M059J (cell line): ENCODE results near the gene SLC66A1. TPM values are rescaled to one million over a fixed set of nuclear protein-coding genes. Genes with fewer than 3 reads are reported as not detected.

Source experiments
- DNase-seq: peaks from one replicate; pipeline ENCODE4 v3.0.0-alpha.2; 2012; ENCODE audit warnings: low read depth
- total RNA-seq: library from RNA; depleted of rRNA; stranded (reverse); fragments of >200 nt; shearing (Covaris generic); gene quantifications from 2 replicates; pipeline ENCODE4 v1.2.3, GENCODE V29; 2014

SLC66A1 gene
- total RNA-seq, 1 experiment from 2014 or later: 26.3 TPM

DNA sequence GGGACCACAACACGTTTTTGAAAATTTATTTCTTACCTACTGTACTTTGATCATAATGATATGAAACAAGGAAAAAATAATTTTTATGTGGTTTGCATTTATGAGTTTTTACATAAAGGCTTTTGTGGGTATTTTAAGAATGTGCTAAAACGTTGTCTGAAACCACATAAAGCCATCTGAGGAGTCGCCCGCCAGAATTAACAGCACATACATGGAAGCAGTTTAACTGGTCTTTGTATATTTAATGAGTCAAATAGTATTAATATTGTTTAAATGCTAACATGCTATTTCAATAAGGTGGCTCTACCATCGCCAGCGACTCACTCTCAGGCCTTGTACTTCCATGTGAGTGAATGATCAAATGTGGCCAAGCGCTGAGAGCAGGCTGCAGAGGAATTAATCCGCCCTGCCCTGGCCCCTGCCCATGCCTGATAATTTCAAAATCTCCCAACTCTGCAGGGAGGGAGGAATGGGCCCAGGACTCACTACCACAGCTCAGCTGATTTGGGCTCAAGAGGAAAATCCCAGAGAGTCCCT, 49.6 kb downstream of the SLC66A1 start:
- no peak for DNase-seq

DNA sequence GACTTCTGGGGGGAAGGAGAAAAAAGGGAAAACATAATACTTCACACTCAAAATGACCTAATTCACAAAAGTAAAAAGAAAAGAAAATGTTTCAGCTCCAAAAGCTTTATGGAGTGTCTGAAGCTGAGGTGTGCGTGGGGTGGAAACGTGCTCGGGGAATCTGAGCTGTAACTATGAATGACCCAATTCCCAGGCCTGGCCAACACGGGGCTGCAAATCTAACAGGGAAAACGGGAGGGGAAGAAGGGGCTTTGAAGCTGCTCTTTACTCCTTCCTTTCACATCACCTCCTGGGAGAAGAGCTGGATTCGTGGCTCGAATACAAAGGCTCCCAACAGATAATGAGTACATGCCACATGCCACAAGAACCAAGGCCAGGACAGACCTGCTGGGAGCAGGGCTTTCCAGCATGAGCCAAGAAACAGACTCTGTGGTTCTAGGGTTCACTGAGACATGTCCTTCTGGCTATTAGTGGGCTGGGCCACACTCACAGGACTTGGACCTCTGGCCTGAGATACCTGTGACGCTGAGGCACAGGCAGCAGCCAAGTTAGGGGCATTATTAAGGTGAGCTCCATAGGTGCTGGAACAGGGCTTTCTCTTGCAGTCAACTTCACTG, 51.5 kb downstream of the SLC66A1 start:
- no peak for DNase-seq

DNA sequence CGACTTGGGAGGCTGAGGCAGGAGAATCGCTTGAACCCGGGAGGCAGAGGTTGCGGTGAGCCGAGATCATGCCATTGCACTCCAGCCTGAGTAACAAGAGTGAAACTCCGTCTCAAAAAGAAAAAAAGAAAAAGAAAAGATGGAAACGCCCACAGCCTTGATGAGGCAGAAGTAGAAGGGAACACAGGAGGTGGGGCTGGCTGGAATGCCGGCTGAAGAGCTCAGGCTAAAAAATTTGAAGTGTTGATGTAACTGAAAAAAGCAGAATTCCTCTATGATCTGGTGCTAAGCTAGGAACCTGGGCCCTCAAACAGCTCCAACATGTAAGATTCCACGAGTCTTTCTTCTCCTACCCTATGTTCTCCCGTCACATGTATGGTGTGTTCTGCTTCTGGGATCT, 53.6 kb downstream of the SLC66A1 start:
- DNase-seq: no peak

DNA sequence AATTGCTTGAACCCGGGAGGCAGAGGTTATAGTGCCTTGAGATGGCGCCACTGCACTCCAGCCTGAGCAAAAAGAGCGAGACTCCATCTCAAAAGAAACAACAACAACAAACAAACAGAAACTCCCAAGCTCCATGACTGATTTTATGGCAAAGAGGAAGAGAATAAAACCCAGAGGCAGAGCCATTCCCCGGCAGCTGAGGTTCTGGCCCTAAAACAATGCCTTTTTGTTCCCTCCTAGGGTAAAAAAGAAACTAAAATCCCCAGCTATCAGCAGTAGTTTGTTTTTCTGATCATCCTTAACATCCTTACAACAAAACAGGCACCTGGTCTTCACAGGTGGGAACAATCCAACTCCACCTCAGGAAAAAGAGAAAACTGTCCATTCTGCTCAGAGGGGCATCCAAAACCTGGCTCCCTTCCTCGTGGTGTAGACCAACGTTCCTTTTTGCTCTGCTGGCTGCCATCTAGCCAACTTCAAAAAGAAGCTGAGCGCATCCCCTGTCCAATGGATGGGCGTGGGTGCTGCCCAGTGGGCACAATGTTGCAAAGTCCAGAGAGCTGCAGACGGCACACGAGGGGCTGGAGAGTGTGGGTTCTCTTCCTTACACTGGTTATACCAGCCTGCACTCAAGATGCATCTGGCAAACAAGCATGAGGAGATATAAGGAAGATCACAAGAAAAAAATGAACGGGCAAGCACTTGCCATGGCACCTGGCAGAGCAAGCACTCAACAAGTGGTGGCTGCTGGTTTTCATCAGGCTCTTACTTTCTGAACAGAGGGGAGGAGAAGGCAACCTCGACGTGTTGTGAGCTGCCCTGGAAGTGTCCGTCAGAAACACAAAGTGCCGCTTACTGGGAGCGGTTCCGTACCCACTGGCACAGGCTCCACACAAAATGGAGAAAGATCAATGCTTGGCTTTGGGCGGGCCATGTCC, 54.7 kb downstream of the SLC66A1 start:
- no peak for DNase-seq

DNA sequence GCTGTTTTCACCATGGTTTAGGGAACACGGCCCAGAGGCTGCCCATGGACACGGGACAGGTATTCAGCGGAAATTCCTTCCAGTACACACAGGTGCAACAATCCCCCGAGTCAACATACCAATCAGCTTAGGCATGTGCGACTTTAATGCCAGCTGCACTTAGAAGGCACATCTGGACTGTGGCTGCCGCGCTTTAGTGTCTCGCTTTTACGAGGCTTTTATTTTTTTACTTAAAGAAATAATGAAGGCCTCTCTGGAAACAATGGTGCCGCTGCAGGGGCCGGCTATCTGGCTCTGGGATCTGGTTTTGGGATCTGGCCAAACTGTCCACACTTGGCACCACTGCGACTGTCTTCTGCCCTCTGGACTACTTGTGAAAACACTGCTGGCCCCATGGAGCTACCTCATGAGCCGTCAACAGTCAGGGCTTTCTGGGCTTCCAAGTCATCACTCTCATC, 55.5 kb downstream of the SLC66A1 start:
- DNase-seq: no peak

DNA sequence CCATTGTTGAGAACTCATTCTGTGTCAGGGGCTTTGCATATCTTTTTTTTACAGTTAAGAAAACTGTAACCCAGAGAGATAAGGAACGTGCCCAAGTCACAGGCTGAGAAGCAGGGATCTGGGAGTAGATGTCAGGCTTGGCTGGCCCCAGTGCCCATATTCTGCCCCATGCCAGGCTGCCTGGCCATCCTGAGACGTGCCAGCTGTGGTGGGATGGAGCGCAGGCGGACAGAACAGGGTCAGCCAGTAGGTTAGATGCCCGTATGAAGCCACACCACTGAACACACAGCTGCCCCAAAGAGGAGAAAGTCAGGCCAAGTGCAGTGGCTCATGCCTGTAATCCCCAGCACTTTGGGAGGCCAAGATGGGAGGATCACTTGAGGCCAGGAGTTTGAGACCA, 55.9 kb downstream of the SLC66A1 start:
- no peak for DNase-seq

DNA sequence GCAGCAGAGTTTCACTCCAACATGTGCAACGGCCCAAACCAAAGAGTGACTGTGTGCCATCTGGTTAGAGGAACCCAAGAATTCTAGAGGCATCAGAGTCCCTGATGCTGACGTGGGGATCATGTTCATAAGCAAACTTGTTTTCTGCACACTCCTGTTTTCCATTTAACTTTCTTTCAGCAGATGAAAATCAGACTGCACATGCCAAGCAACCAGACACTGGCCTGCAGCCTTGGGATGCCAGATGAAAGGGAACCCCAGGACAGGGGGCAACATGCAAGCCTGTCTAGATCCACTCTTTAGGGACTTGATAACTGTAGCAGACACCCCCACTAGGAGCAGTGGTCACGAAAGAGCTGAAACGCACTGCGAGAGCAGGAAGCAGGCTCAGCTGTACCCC, 56.8 kb downstream of the SLC66A1 start:
- DNase-seq: no peak

DNA sequence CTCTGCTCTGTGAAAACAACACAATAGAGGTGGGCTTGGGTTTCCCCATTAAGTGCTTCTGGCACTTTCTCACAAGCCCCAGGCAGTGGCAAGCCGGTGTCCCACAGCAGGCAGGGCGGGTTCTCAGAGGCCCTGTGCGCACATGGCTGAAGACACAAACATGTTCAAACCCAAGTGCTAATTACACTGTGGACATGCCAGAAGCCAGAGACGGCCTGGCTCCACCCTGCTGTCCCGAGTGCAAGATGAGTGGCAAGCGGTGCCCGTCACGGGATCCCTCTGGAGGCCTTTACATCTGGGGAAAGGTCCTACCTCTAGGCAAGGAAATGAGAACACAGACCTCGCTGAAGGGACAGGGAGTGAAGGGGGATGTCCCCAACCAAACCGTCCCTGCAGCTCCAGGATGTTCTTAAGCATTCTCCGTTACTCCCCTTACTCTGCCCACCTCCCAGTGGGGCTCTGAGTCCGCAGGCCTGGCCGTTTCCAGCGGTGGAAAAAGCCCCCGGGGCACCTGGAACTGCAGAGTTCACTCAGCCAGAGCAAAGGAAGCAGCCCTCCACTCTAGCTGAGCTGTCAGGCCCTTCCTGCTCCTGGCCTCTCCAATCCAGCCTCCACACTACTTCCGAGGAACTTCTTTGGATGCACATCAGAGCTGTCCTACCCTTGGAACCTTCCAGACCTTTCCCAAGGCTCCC, 57.4 kb downstream of the SLC66A1 start:
- DNase-seq: no peak

DNA sequence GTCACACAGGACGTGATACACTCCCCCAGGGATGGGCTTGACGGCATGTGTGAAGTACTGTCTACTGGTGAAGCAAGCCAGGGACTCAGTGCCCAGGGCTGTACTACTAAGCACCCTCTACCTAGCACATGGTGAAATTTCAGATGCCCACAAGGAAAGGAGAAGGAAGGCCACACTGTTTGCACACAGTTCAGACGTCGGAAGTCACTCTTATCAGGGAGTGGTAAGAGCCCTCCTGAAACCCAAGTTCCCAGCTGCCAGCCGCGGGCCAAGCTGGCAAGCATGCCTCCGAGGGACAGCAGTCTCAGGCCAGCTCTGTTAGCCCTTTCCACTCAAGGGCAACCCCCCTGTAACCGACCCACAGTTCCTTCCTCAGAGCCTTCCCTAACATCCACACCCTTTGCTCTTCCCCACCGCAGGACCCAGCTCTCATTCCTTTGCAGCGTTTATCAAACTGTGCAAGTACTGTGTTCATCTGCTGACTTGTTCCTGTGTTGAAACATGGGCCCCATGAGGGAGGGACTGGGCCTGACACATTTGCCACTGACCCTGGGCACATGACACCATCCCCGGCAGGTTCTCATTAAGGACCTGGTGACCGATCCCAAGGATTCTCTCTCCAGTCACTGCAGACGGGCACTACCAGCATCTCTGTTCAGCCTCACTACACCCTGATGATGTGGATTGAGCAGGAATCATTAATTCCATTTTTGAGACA, 58.5 kb downstream of the SLC66A1 start:
- DNase-seq: no peak

DNA sequence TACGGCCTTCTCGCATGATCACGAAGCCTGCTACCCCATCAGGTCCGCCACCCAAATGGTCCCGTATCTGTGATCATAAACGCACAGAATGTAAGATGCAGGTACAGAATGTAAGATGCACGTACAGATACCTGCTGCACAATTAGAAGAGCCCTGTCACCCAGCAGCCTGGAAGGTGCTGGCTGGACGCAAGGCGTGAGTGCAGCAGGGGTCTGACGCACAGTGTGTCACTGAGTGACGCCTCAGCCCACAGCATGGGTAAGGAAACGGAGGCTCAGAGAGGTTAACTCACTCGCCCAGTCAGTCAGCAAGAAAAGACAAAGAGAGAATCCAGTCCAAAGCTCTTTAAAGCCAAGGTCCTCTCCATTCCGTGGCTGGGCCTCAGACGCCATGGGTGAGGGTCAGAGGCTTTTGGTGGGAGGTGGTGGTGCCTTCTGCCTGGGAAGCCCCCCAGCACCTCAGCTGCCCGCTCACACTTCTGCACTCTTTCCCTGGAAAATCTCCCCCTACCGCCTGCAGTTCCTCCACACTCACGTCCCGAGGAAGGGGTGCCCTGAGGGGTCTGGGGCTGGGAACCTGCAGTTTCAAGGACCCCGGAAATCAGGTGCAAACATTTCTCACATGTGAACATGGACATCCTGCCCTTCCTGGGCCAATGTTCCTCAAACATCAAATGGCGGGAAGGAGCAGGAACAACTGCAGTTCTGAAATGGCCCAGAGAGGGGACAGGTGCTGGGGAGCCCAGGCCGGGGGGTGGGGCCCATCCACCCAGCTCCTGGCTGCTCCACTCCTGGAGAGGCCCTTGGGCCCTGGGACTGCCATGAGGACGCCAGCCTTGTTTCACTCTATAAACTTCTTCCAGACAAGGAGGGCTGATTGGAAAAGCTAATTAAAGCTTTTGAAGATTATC, 59.4 kb downstream of the SLC66A1 start:
- DNase-seq: no peak

DNA sequence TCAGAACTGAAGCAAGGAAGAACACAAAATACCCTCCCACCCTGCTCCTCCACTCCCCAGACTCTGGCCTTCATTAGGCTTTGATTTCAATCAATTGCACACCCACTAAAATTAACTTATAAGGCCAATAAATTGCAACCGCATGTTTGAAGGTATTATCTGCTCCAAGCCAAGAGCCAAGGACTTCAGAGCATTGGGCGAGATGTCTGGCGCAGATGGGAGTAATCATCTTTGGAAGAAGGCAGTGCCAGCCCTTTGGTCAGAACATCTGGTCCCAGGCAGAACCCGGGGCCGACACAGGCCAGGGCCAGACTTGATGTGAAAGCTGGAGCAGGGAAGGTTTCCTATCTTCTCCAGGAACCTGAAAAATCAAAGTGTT, 60.0 kb downstream of the SLC66A1 start:
- DNase-seq: no peak

DNA sequence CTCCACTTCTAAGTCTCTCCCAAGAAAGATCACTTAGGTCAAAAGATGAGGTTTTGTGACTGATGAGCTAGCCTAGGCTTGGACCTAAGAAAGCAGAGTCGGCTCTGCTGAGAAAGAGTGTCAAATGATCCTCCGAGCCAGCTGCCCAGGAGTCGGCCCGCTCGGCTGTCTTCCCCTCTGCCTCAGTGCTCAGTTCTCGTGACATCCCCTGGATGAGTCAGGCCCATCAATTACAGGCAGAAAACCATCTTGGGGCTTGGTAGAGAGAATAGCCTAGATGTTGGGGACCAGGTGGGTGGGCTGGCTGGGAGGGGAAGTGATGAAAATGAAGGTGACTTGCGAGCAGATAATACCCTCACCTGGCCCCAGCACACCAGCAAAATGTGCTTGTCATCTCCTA, 60.5 kb downstream of the SLC66A1 start:
- DNase-seq: no peak

DNA sequence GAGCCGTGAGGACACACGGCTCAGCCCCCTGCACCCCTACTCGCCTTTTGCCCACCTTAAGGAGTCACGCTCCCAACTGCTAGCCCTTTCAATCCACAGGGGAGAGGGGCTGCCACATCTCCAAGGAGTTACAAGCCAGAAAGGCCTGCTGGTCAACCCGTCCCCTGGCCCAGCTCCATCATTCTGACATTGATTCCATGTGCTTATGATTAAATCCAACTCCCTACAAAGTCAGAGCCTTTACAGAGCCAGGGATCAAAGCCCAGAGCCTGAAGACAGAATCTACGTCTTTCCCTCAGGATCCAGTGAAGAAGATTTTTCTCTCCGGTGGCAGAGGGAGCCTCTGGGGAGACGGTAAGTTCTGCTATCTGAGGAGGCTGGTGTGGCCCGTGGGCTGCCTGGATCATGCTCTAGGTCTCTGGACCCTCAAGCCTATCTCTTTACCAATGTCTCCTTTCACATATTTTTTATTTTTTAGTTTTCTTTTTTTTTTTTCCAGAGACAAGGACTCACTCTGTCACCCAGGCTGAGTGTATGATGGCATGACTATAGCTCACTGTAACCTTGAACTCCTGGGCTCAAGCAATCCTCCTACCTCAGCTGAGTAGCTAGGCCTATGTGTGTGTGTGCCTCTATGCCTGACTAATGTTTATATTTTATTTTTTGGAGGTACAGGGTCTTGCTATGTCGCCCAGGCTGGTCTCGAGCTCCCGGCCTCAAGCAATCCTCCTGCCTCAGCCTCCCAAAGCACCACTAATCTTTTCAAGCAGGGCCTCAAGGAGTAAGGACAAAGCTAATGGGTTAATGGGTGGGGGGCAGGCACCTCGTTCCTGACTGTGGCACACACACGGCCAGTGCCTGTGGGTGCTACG, 61.3 kb downstream of the SLC66A1 start:
- no peak for DNase-seq

DNA sequence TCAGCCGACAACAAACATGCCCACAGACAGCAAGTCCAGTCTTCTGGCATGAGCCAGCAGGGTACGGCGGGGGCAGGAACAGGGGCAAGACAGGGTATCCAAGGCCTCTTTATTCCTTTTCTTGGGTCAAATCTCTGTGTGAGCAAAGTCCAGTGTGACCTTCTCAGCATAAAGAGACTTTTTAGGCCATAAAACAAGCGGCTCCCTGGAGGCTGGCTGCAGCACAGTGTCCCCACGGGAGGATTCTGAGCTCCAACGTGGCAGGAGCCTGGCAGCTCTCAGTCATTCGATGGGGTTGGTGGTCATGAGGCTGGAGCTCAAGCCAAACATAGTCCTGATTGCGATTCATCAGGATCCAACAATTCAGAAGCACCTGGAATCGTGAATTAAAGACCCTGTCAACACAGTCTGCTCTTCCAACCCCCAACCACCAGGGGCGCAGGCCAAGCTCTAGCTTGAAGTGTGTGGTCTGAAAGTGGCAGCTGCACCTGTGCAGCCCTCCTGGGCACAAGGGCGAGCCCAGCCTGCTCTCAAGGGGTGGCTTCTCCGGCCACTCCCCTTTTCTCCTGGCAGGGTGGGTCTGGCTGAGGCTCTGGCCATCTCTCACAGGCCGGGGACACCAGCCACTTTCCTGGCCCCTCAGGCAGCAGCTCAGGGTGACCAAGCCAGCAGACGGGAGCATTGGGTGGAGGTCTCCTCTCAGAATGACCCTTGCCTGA, 62.1 kb downstream of the SLC66A1 start:
- DNase-seq: no peak

DNA sequence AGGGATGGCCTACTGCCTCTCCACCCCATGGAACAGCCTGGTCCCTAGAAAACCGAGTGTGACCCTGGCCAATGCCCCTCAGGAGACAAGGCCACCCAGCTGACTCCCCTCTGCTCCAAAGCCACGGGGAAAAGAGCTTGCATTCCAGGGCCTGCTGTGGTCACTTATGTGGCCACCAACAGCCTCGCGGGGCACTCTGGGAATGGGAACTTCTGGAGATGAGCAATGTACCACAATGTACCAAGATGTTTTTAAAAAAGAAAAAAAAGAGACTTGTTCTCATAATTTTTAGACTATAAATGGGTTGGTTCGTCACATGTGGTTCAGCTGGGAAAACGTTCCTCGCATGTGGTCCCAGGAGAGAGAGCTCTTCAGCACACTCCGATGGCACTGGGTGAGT, 62.8 kb downstream of the SLC66A1 start:
- no peak for DNase-seq

DNA sequence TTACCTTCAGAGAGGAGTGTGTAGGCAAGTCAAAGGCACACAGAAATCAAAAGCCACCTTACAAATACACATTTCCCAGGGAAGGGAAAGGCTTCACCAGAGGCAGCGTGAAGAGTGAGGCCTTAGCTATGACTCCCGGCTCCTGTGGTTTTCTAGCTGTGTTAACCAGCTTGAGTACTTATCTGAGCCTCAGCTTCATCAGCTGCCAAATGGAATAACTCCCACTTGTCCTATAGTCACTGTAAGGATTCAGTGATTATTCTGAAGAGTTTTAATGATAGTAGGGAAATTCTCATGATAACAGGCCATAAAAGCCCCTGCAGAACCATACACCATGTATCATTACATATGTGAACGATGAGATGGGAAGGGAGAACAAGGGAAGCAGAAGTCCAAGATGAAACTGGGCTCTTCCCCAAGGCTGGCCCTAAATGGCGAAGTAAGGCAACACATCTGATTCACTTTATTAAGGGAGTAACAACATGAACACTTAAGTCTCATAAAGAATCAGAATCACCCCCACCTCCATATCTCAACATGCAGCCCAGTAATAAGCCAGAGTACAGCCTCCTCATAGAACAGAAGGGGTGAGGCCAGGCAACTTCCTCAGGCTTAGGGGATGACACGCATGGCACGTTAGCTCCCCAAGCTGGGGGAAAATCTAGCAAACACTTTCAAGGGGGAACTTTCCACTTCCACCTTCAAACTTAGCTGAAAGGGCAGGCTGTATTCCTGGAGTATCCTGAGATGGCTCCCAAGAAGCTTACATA, 63.7 kb downstream of the SLC66A1 start:
- DNase-seq: no peak

DNA sequence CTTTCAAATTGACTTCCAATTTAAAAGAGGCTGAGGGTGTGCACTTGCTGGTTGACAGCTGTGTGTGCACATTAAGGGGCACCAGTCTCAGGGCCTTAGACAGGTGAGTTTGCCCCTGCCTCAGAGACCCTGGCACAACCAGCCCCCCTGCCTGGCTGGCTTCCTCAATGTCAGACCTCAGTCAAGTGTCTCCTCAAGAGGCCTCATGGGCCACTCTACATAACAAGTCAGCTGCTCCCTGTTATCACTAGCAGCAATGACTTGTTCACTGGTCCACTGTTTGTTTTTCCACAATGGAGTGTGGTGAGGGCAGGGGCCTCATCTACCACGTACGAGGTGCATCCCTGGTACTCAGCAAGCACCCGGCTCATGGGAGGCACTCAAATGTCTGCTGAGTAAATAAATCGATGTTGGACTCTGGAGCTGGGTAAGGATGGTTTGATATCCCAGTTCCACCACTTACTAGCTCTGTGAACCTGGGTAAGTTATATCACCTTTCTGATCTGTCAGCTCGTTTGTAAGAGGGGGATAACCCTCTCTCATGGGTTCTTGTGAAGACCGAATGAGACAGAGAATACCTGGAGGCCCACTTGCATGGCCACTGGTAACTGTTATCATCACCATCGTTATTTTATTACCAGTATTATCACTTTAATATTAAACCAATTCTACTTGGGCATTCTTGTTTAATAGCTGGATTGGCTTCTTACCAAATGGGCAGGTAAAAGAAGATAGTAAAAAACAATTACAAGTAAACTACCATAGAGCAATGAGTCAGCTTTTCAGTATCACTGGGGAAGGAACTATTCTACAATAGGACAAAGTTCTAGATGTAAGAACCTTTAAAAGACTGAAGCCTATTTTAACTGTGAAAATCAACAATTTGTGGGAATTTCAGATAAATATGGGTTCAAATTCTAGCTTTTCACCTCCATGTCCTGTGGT, 64.6 kb downstream of the SLC66A1 start:
- DNase-seq: no peak
